Neural crest cell (in vitro differentiated cells): Measurements from ENCODE around the gene RASGEF1C. TPM values are rescaled to one million over a fixed set of nuclear protein-coding genes. Genes with fewer than 3 reads are reported as not detected.

Source experiments
- DNase-seq: peaks from one replicate; pipeline ENCODE4 v3.0.0; 2021; ENCODE audit warnings: low read depth, mixed read lengths, low spot score
- H3K27ac Mint-ChIP-seq: one replicate; pipeline ENCODE4 v1.8.0; 2021; ENCODE audit warnings: mild to moderate bottlenecking, mixed read lengths; ENCODE audit not compliant: unreplicated experiment
- H3K27me3 Mint-ChIP-seq: 2 replicates; pipeline ENCODE4 v1.8.0; 2021; ENCODE audit warnings: low read depth, mild to moderate bottlenecking, mixed read lengths
- H3K36me3 Mint-ChIP-seq: 2 replicates; pipeline ENCODE4 v1.8.0; 2021; ENCODE audit warnings: low read depth, mild to moderate bottlenecking, mixed read lengths
- H3K4me1 Mint-ChIP-seq: 2 replicates; pipeline ENCODE4 v1.8.0; 2021; ENCODE audit warnings: mixed read lengths
- H3K4me3 Mint-ChIP-seq: one replicate; pipeline ENCODE4 v1.8.0; 2021; ENCODE audit warnings: mild to moderate bottlenecking, mixed read lengths
- H3K9me3 Mint-ChIP-seq: 2 replicates; pipeline ENCODE4 v1.8.0; 2021; ENCODE audit warnings: mixed read lengths
- total RNA-seq: library from RNA; stranded (reverse); gene quantifications from 2 replicates; pipeline ENCODE4 v1.2.1, GENCODE V29; 2021
- TF ChIP-seq, protein P1 (sequence below): fragments of 200-600 bp; sonication (generic); conservative IDR thresholded peaks from 2 replicates; pipeline ENCODE4 v1.5.0; 2021; ENCODE audit warnings: antibody characterized with exemption, mild to moderate bottlenecking

RASGEF1C gene
- total RNA-seq, 1 donor from 2014 or later: 1.7 TPM

DNA sequence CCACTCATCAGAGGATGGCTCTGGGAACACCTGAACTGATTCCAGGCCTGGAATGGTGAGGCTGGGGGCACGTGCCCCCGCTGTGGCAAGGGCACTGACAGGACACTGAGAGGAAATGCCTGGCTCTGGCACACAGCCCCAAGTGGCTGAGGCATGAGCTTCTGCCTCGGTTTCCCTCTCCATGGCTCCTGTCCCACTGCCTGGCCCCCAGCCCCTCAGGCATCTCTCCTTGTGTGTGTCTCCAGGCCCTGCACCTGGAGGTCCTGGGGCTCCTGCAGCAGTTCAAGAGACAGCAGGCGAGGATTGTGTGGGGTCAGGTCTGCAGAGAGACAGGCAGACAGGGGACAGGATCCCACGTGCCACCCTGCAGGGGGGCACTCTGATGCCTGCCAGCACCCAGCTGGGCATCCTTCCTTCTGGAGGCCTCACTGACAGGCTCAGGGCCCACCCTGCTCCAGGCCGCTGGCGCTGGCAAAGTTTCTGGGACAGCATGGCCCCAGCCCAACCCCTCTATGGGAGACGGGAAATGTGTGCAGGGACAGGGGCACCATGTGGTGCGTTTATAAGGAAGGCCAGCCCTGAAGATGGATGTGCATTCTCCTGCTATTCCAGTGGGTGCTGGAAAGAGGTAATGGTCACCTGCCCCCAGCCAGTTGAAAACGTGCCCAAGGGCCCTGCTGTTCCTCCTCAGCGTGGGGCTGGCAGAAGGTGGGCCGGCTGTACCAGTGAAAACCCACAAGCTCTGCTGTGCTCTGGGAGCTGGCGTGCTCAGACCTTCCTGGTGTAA is 66.0 kb downstream of the RASGEF1C start:
- no peak for DNase-seq

GRCh38 chr5:180142021-180142765 is 66.8 kb downstream of the RASGEF1C start:
- peaks cover 5% of the 10 kb centered on the region for H3K36me3 Mint-ChIP-seq
- H3K4me3 Mint-ChIP-seq: no peak overlapping the region
- H3K27me3 Mint-ChIP-seq: peaks cover 4% of the 10 kb centered on the region
- no peak for DNase-seq
- H3K9me3 Mint-ChIP-seq: peaks cover 5% of the 10 kb centered on the region
- H3K27ac Mint-ChIP-seq: peak overlapping the region; percentile 66
- TF ChIP-seq, protein P1, sequence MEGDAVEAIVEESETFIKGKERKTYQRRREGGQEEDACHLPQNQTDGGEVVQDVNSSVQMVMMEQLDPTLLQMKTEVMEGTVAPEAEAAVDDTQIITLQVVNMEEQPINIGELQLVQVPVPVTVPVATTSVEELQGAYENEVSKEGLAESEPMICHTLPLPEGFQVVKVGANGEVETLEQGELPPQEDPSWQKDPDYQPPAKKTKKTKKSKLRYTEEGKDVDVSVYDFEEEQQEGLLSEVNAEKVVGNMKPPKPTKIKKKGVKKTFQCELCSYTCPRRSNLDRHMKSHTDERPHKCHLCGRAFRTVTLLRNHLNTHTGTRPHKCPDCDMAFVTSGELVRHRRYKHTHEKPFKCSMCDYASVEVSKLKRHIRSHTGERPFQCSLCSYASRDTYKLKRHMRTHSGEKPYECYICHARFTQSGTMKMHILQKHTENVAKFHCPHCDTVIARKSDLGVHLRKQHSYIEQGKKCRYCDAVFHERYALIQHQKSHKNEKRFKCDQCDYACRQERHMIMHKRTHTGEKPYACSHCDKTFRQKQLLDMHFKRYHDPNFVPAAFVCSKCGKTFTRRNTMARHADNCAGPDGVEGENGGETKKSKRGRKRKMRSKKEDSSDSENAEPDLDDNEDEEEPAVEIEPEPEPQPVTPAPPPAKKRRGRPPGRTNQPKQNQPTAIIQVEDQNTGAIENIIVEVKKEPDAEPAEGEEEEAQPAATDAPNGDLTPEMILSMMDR: no peak
- H3K4me1 Mint-ChIP-seq: peaks cover 19% of the 10 kb centered on the region

More for the DNA sequence above, 66.0 kb downstream of the RASGEF1C start:
- Mint-ChIP-seq H3K4me1 (peaks cover 19% of the 10 kb centered on the region), H3K27ac (no peak overlapping the region), H3K4me3 (no peak overlapping the region), H3K9me3 (peaks cover 7% of the 10 kb centered on the region), H3K27me3 (peaks cover 4% of the 10 kb centered on the region), H3K36me3 (peaks cover 7% of the 10 kb centered on the region)
- TF ChIP-seq, protein P1: no peak

- Mint-ChIP-seq H3K27ac (no peak overlapping the region), H3K4me3 (no peak overlapping the region), H3K27me3 (no peaks in the 10 kb centered on the region), H3K36me3 (no peaks in the 10 kb centered on the region), H3K4me1 (peaks cover 19% of the 10 kb centered on the region), H3K9me3 (no peaks in the 10 kb centered on the region)
- DNase-seq: no peak
- TF ChIP-seq, protein P1: no peak
Observed at GRCh38 chr5:180141068-180141660, 67.8 kb downstream of the RASGEF1C start.

GRCh38 chr5:180140571-180140970 is 68.4 kb downstream of the RASGEF1C start:
- TF ChIP-seq, protein P1: no peak
- Mint-ChIP-seq H3K9me3 (no peaks in the 10 kb centered on the region), H3K27ac (no peak overlapping the region), H3K27me3 (no peaks in the 10 kb centered on the region), H3K36me3 (no peaks in the 10 kb centered on the region), H3K4me1 (peaks cover 19% of the 10 kb centered on the region), H3K4me3 (no peak overlapping the region)
- DNase-seq: no peak

DNA sequence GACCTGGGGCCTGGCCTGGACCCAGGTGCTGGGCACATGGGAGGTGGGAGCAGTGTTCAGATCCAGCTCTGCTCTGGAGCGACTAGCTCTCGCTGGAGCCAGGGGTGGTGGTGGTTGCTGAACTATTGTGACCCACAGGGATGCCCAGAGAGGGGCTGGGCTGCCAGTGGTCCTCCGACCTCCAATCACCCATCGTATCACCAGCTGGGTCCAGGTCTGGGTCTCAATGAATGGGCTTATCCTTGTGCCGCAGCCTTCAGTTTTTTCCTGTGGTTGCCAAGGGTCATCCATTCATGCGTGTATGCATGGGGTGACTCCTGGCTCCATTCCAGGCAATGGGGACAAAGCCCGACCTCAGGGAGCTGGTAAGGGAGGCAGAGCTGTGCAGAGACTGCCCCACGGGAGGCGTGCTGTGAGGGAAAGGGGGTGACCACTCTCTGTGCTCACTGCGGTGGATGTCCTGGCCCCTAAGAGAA is 68.9 kb downstream of the RASGEF1C start:
- no peaks in the 10 kb centered on the region for H3K27me3 Mint-ChIP-seq
- H3K36me3 Mint-ChIP-seq: no peaks in the 10 kb centered on the region
- peaks cover 19% of the 10 kb centered on the region for H3K4me1 Mint-ChIP-seq
- H3K4me3 Mint-ChIP-seq: no peak overlapping the region
- no peaks in the 10 kb centered on the region for H3K9me3 Mint-ChIP-seq
- H3K27ac Mint-ChIP-seq: no peak overlapping the region
- no peak for DNase-seq
- TF ChIP-seq, protein P1: no peak
